SHP77 treated with DMSO at 0.1 percent for 48 hours (cell line): ENCODE measurements around the gene PGAP2.
"Not testable (repeated sequence)": the region's sequence is repeated elsewhere in the genome, so short reads cannot be mapped to it uniquely, and the experiment has no call there.

ENCODE experiments used
- DNase-seq: peaks from one replicate; lab custom pipeline; 2025; lab: John Stamatoyannopoulos, UW

PGAP2 gene

DNA sequence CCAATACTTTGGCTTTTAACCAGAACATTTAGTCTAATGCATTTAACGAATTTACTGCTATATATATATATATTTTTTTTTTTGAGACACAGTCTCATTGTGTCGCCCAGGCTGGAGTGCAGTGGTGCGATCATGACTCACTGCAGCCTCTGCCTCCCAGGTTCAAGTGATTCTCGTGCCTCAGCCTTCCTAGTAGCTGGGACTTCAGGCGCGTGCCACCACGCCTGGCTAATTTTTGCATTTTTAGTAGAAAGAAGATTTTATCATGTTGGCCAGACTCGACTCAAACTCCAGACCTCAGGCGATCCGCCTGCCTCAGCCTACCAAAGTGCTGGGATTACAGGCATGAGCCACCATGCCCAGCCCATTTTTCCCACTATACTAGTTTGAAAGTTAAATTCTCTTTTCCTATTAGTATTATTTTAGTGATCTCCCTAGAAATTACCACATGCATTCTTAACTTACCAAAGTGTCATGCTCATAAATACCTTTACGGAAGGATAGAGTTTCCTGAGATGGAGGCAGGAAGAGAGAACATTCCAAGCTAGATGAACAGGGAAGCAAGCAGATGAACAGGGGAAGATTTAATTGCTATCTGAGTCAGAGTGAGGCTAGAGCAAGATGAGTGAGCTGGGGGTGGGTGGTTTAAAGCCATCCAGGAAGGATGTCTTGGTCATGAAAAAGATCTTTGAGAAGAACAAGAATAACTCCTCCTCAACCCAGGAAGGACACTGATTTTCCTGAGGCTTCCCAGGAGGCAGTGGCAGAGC is 4.4 kb upstream of the PGAP2 start:
- DNase-seq = no peak

DNA sequence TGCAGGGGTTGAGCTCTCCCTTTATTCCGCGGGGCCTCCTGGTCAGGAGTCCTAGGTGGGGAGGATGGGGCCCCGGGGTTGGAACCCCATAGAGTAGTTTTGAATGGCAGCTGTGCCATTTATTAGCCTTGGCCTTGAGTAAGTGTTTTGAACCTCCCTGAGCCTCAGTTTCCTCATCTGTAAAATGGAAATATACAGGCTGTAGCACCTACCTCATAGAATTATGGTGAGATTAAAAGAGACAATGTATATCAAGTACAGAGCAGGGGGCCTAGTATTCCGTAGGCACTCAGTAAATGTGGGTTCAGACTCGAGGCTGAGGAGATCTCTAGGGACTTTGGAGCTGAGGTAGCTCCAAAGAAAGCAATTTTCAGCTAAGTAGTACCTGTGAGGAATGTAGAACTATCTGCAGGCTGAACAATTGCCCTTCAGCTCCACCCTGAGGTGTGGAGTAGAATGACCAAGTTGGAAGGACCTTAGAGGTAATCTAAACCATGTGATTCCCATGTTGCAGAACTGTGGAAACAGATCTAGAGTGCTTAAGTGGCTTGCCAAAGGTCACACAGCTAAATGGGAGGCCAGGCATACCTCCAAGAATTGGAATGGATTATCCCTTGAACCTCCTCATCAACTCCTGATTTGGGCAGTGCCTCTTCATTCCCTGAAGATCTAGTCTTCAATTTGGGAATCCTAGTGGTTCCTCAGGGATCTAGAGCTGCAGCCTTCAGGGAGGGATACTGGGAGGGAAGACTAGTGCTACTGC is 682 bp downstream of the PGAP2 start:
- peak; percentile 55 for DNase-seq

DNA sequence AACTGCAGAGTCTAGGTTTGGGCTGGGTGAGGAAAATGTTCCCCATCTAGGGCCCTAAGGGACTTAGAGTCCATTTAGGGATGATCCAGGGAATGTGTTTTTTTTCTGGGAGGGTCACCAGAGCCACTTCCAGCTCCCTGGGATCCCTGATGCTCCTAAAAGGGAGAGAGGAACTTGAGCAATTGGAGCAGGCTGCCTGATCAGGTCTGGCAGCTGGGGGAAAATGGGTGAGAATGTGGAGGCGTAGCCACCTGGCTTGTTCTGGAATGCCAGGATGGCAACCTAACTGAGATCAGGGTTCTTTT is 1.2 kb downstream of the PGAP2 start:
- no peak for DNase-seq

DNA sequence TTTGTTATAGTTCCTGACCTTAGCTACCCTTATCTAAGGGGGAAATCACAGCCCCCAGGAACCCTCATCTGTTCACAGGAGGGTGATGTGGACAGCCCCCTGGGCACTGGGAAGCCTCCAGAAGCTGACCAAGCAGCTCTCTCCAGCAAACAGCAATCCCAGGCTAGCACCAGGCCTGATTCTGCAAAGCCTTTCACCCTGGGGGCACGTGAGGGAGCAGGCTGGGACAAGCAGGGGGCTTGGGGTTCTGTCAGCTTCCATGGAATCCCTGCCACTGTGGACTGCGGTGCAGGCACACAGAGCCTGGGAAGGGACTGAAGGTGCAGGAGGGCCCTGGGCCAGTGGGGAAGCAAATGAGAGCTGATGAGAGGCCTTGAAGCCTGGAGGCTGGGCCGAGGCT is 2.1 kb downstream of the PGAP2 start:
- no peak for DNase-seq

DNA sequence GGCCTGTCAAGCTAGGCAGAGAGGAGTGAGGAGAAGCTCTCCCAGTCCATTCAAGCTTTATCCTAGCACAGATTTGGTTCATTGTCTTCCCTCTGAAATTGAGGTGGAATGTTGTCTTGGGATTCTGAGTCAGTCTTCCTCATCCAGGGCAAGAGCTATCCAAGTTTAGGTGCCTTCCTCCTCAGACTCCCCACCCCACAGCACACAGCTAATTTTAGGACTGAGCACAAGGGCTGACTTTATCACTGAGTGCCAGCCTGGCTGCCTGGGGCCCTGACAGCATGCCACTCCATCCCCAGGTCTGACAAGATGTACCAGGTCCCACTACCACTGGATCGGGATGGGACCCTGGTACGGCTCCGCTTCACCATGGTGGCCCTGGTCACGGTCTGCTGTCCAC is 2.6 kb downstream of the PGAP2 start:
- DNase-seq = no peak

DNA sequence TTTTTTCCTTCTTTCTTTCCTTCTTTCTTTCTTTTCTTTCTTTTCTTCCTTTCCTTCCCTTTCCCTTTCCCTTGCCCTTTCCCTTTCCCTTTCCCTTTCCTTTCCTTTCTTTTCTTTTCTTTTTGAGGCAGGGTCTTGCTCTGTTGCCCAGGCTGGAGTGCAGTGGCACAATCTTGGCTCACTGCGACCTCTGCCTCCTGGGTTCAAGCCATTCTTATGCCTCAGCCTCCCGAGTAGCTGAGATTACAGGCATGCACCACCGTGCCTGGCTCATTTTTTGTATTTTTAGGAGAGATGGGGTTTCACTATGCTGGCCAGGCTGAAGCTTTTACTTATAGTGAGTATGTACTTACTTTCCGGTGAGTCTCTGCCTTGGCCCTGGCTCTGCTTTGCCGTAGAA is 6.5 kb downstream of the PGAP2 start:
- not testable (repeated sequence) for DNase-seq

DNA sequence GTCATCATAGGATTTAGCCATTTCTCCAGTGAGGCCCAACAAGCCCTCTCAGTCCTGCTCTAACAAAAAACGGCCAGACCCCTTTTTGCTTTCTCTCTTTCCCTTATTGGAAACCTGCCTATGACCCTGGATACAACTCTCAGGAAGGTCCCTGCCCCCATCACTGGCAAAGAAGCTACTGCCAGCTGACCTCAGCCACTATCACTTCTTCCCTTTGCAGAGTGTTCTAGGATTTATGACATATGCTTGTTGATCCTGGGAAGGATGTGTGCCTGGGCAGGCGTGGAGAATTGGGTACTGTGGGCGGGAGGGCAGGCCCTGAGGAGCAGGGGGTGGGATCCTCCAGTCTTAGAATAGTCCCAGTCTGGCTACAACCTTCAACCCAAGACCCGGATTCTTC is 7.5 kb downstream of the PGAP2 start:
- DNase-seq = no peak

DNA sequence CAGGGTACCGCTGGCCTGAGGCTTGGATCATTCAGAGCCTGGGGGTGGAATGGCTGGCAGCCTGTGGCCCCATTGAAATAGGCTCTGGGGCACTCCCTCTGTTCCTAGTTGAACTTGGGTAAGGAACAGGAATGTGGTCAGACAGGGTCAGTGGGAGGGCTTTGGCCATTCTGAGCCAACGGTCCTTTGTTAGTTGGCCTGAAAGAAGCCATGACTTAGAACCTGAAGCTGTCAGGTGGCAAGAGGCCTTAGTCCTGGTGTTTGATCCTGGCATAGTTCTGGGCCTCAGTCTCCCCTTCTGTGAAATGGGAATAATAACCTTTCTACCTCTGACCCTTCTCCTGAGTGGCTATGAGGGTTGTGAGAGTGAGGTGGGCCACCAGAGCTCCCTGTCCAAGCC is 8.3 kb downstream of the PGAP2 start:
- no peak for DNase-seq

DNA sequence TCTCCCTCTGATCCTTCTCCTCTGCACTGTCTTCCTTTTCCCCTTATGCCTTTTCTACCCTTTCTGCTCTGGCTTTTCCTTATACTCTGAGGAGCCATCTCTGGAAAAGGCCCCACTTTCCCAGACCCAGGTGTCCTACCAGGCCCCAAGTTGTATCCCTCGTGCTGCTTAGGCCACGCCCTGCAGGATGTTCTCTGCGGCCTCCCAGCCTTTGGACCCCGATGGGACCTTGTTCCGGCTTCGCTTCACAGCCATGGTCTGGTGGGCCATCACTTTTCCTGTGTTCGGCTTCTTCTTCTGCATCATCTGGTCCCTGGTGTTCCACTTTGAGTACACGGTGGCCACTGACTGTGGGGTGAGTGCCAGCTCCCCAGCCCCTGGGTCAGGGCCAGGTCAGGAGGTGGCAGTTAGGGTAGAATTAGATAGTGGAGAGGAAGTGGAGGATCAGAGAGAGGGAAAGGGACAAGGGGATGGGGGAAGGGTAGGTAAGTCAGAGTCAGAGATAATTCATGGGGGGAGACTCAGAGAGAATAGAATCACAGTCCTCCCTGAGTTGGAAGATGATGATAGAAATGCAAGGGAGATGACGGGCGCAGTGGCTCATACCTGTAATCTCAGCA is 8.9 kb downstream of the PGAP2 start:
- DNase-seq = no peak

DNA sequence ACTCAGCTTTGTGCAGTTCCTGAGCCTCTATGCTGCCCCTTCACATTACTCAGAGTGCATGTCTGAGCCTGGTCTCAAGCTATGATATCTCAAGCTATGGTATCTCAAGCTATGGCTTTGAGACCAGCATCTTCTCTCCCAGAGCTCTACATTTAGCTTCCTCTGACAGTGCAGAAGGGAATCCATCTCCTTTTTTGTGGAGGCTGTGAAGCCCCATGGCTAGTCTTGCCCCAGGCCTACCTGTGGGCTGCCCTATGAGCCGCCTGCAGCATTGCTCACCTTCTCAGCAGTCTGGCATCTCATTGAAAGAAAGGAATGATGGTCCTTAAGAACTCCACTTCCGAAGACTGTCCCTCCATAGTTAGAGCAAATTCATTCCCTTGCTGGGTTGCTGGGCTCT is 12.6 kb downstream of the PGAP2 start:
- no peak for DNase-seq

DNA sequence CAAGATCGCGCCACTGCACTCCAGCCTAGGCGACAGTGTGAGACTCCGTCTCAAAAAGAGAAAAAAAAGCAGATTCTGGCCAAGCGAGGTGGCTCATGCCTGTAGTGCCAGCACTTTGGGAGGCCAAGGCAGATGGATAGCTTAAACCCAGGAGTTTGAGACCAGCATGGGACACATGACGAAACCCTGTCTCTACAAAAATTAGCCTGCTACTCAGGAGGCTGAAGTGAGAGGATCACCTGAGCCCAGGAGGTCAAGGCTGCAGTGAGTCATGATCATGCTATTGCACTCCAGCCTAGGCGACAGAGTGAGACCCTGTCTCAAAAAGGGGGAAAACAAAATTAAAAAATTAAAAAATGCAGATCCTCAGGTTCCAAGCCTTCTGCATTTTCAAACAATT is 14.0 kb downstream of the PGAP2 start:
- no peak for DNase-seq

DNA sequence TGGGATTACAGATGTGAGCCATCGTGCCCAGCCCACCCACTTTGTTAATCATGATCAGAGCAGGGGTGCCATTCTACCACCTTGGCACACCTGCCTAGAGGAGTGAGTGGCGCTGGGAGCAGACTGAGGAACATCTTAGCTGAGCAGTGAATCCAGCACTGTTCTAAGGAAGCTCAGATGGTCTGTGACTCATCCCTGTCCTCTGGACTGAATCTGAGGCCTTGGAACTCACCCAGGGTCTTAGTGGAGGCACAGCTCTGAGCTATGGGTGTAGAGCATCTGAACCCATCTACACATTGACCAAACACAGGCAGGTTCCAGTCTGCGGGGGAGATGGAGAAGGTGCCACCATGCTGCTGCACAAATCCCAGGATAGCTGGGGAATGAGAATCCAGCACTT is 14.9 kb downstream of the PGAP2 start:
- DNase-seq = no peak

DNA sequence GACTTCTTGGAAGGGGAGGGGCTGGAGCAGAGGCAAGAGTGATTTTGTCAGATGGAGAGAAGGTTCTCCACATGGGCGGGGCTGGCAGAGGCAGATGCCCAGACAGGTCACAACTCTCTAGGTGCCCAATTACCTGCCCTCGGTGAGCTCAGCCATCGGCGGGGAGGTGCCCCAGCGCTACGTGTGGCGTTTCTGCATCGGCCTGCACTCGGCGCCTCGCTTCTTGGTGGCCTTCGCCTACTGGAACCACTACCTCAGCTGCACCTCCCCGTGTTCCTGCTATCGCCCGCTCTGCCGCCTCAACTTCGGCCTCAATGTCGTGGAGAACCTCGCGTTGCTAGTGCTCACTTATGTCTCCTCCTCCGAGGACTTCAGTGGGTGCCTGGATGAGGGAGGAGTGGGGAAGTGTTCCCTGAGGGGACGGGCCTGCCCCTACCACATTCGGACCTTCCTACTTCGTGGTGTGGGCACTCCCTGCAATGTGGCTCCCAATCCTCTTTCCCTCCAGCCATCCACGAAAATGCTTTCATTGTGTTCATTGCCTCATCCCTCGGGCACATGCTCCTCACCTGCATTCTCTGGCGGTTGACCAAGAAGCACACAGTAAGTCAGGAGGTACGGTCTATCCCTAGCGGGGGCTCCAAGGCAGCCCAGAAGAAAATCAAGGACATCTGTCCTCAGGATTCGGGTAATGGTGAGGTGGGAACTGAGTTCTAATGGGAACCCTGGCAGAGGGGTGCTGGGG is 15.6 kb downstream of the PGAP2 start:
- no peak for DNase-seq

DNA sequence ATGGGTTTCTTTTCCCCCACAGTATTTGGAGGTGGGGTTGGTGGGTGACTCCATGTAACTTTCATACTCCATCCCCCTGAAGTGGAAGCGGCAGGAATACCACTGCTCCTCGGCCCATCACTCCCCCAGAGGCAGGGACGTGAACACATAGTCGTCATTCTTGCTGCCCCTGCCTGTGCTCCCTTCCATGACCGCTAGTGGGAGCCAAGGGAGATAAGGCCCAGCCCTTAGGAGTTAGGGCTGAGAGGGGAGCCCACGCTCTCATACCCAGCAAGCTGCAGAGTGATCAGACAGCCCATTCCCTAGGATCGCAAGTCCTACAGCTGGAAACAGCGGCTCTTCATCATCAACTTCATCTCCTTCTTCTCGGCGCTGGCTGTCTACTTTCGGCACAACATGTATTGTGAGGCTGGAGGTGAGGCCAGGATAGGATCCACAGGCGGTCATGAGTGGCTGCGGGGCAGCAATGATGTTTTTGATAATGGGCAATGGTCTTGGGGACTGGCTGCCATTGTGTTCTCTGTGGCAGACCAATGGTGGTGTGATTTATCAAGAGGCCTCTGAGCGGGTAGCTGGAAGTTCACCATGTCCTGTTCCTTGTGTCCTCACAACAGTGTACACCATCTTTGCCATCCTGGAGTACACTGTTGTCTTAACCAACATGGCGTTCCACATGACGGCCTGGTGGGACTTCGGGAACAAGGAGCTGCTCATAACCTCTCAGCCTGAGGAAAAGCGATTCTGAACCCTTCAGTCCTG is 16.5 kb downstream of the PGAP2 start:
- no peak for DNase-seq

DNA sequence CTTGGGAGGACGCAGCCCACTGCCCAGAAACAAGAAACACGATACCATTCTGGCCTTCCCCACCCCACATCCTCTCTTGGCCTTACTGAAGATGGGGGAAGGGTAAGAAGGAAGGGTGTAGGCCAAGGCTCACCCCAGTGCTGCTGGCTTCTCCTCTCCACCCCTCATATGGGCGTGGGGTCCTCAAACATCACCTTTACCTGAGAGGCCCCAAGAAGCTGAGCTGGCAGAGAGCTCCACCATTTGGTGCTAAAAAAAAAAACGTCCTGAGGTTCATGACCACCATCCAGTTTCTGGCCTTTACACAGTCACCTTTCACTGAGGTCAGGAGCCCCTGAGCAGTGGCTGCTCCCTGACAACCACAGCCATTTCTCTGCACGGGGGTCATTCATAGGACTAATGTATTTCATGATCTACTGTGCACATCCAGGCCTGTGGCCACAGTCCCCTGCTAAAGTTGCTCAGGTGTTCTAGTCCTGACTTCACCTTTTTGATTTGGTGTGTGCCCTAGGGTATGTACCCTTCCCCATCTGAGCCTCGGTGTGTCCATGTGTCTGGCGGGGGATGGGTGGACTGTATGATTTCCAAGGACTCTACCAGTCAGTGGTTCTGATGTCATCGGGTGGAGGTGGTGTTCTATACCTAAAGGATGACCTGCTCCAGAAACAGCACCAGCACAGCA is 17.3 kb downstream of the PGAP2 start:
- DNase-seq = no peak

DNA sequence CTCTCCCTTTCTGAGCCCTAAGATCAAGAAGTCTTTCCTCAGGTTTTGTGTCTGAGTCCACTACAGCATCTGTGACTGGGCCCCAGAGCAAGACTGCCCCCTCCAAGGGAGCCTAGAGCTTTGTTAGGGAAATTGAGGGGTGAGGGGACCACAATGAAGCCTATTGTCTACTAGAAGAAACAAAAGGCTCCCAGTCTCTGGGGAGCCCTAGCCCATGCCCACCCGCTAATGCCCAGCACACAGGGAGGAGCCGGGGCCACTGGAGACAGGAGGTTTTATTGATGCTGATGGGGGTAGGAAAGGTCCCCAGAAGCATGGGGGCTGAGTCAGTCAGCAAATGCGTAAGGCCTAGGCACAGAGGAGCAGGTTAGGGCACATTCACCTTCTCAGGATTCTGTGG is 18.4 kb downstream of the PGAP2 start:
- no peak for DNase-seq

DNA sequence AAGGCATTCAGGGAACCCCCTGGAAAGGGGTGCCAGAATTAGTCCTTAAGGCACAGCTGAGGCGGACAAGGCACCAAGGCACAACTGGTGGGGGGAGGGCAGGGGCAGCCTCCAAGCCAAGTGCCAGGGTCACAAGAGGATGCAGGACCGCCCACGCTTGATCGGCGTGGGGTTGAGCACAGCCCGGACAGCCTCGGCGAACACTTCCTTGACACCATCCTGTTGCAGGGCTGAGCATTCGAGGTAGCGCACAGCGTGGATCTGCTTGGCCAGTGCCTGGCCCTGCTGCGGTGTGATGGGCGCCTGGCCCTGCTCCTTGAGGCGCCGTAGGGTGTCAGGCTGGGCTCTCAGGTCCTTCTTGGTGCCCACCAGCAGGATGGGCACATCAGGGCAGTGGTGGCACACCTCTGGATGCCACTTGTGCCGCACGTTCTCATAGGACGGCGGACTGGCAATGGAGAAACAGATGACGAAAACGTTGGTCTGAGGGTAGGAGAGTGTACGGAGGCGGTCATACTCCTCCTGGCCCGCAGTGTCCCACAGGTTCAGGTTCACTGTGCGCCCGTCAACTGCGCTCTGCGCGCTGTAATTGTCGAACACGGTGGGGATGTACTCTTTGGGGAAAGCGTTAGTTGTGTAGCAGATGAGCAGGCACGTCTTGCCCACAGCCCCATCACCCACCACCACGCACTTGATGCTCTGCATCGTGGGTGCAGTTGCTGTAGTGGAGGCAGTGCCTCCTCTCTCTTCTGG is 19.2 kb downstream of the PGAP2 start:
- DNase-seq = no peak

DNA sequence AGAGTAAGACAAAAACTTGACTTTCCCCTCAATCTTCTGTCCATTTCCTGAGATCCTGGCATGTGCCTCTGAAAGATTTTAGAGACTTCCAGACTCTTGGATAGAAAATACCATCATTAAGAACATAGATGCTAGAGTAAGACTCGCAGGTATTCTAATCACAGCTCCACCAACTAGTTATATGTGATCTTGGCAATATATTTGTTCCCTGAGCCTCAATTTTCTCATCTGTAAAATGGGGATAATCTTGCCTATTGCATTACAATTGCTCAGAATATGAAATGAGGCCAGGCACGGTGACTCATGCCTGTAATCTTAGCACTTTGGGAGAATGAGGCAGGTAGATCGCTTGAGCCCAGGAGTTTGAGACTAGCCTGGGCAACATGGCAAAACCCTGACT is 21.7 kb downstream of the PGAP2 start:
- no peak for DNase-seq

DNA sequence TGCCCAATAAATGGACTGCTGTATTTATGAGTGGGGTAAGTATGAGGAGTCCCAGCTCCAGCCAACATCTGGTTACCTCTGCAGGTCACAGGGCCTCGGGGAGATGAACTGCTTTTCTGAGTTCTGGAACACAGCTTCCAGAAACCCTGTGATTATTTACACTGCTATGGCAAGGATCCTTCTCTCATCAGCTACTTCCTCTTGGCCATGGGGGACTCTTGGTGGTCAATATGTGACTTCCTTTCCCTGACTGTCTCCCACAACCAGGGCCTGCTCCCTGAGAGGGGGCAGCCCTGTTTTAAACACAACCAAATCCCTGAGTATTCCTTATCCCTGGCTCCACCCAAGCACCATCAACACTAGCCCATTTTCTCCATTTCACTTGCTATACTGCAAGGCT is 22.4 kb downstream of the PGAP2 start:
- DNase-seq = no peak

DNA sequence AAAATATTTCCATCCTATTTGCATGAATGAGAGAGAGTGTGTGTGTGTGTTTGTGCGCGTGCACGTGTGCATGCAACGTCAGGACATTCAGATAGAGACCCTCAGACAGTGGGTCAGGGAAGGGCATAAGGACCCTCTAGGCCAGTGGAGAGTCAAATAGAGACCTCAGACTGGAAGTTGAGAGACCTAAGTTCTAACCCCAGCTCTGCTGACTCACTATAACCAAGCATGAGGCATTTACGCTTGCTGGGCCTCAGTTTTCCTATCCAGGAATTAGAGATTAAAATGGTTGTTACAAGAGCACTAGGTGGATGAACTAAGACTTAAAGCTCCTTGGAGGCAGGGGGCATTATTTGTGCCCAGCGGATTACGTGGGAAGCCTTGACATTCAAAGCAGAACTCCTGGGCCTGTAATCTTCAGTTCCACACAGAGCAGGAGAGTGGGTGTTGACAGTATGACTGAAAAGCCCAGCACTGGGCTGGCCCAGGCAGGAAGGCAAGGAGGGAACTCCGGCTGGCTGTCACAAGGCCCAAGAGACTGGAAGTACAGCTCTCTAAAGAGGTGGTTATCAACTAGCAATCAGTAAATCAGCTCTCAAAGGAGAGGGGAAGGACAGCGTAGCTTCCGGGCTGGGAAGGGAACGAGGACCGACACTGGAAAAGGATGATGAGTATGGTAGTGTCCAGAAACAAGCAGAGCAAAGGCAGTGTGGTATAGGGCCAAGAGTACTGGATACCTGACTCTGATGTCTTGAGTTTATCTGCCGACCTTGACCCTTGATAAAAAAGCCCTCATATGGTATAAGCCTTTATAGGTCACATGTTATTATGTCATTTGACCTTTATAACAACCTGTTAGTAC is 23.2 kb downstream of the PGAP2 start:
- DNase-seq = no peak
